ENCODE data around the gene PARVA. TPM values are rescaled to one million over a fixed set of nuclear protein-coding genes. Genes with fewer than 3 reads are reported as not detected.
A peak's percentile ranks its signal among the peaks of the same experiment; 100 is the strongest.

PARVA gene
- total RNA-seq, 2 donors from 2014 or later = 32.0 to 33.7 TPM

- intact Hi-C loops (cut with DNase I) = no loop called here
- no peak for TF ChIP-seq POLR2A (IDR thresholded peaks at IDR 0.05)
- TF ChIP-seq CTCF (IDR thresholded peaks at IDR 0.05) = no peak
- Histone ChIP-seq H3K9me3 (no peaks in the 10 kb centered on the region), H3K36me3 (replicated peaks in 1 of 2; ENCODE audit: insufficient read depth in 1 of 2, low read depth in 2 of 2) (no peaks in the 10 kb centered on the region), H3K27ac (no peak overlapping the region), H3K4me1 (peaks cover 52% of the 10 kb centered on the region), H3K27me3 (no peaks in the 10 kb centered on the region), H3K4me3 (no peak overlapping the region)
- ATAC-seq (no peak), DNase-seq (no peak)
- WGBS, 2 donors = 56 to 64% methylated on average over 3 of the region's 3 CpGs
These were observed 55.8 kb downstream of the PARVA start for GRCh38 chr11:12433121-12433520.

GRCh38 chr11:12433571-12434324 lies 56.4 kb downstream of the PARVA start:
- H3K36me3 ChIP-seq (replicated peaks in 1 of 2; ENCODE audit: insufficient read depth in 1 of 2, low read depth in 2 of 2) = no peaks in the 10 kb centered on the region
- H3K9me3 ChIP-seq = no peaks in the 10 kb centered on the region
- ATAC-seq (no peak), DNase-seq (no peak)
- peak overlapping the region in 1 of 4 donors; percentile 13 for H3K27ac ChIP-seq
- WGBS, 2 donors = 80 to 82% methylated on average over 16 of the region's 16 CpGs
- intact Hi-C loops (cut with DNase I) = no loop called here
- TF ChIP-seq CTCF (IDR thresholded peaks at IDR 0.05) = no peak
- TF ChIP-seq POLR2A (IDR thresholded peaks at IDR 0.05) = no peak
- H3K4me3 ChIP-seq = no peak overlapping the region
- H3K4me1 ChIP-seq = peaks cover 52% of the 10 kb centered on the region
- no peaks in the 10 kb centered on the region for H3K27me3 ChIP-seq

DNA sequence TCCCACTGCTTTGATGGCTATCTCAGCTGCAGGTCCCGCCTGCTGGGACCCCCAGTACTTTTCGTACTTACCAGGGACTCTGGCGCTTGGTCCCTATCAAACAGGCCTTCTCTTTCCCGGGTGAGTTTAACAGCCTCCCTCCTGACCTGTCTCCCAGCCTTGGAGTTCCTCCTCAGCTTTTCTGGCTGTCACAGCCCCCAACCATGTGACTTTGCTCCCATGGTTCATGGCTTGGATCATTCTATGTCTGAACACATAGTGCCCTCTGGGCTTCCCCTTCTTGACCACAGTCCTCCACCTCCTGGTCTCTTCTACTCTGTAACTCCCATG lies 56.9 kb downstream of the PARVA start:
- TF ChIP-seq POLR2A (IDR thresholded peaks at IDR 0.05) = no peak
- no peak for TF ChIP-seq CTCF (IDR thresholded peaks at IDR 0.05)
- intact Hi-C loops (cut with DNase I) = no loop called here
- H3K27ac ChIP-seq = peak overlapping the region in 1 of 4 donors; percentile 13
- DNase-seq = peak in 2 of 4 donors; percentile 26 to 32
- H3K27me3 ChIP-seq = no peaks in the 10 kb centered on the region
- H3K4me3 ChIP-seq = no peak overlapping the region
- peaks cover 48% of the 10 kb centered on the region for H3K4me1 ChIP-seq
- H3K36me3 ChIP-seq (replicated peaks in 1 of 2; ENCODE audit: insufficient read depth in 1 of 2, low read depth in 2 of 2) = no peaks in the 10 kb centered on the region
- no peaks in the 10 kb centered on the region for H3K9me3 ChIP-seq
- 52 to 75% methylated on average over 4 of the region's 4 CpGs for WGBS, 2 donors
- ATAC-seq = peak; percentile 27

DNA sequence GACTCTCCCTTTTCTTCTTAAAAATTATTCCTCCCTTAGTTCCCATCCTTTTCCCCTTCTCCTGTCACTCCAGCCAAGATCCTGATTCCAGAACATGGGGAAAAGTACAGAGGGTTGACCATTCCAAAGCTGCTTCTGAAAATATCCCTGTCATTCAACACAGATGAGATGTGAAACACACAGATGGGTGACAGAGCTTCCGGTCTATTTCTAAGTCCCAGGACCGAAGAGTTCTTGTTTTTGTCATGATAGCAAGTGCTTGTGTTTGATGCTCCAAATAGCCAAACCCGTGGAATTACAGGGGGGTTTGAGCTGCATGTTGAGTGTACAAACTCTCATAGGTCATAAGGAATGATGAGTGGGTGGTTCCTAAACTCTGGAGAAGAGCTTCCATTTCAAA lies 57.9 kb downstream of the PARVA start:
- Histone ChIP-seq H3K4me3 (no peak overlapping the region), H3K27me3 (no peaks in the 10 kb centered on the region), H3K4me1 (peaks cover 46% of the 10 kb centered on the region), H3K36me3 (replicated peaks in 1 of 2; ENCODE audit: insufficient read depth in 1 of 2, low read depth in 2 of 2) (no peaks in the 10 kb centered on the region), H3K9me3 (no peaks in the 10 kb centered on the region), H3K27ac (no peak overlapping the region)
- ATAC-seq = no peak
- intact Hi-C loops (cut with DNase I) = no loop called here
- TF ChIP-seq CTCF (IDR thresholded peaks at IDR 0.05) (no peak), POLR2A (IDR thresholded peaks at IDR 0.05) (no peak)
- WGBS, 2 donors = 55 to 66% methylated on average over 3 of the region's 3 CpGs
- no peak for DNase-seq

- no peak for TF ChIP-seq POLR2A (IDR thresholded peaks at IDR 0.05)
- no peak for TF ChIP-seq CTCF (IDR thresholded peaks at IDR 0.05)
- Histone ChIP-seq H3K27me3 (no peaks in the 10 kb centered on the region), H3K36me3 (replicated peaks in 1 of 2; ENCODE audit: insufficient read depth in 1 of 2, low read depth in 2 of 2) (no peaks in the 10 kb centered on the region), H3K4me1 (peaks cover 36% of the 10 kb centered on the region), H3K27ac (no peak overlapping the region), H3K9me3 (no peaks in the 10 kb centered on the region), H3K4me3 (no peak overlapping the region)
- intact Hi-C loops (cut with DNase I) = no loop called here
- no peak for DNase-seq
- 93 to 100% methylated on average over 1 of the region's 1 CpG for WGBS, 2 donors
- ATAC-seq = no peak
These were observed 58.9 kb downstream of the PARVA start for GRCh38 chr11:12436266-12436665.

Data from body of pancreas (tissue), 4 donors.